IMR-90 (cell line): Measurements from ENCODE around the gene ANKMY1. TPM values are rescaled to one million over a fixed set of nuclear protein-coding genes. Genes with fewer than 3 reads are reported as not detected.

ENCODE experiments used
- ATAC-seq: fragments of 200-7000 bp; cut with Tn5 transposase; 2 replicates; pipeline ENCODE4 v1.9.1; 2020; ENCODE audit warnings: low read depth, mild to moderate bottlenecking, moderate library complexity
- BruUV-seq: library from RNA; stranded (reverse); fragments of 400-500 nt; replicated peaks from 2 replicates; lab custom pipeline; 2021; lab: Mats Ljungman, UMichigan
- CTCF ChIA-PET: fragments of 300-600 bp; formaldehyde crosslinking; extraction: SDS; loops from one replicate; lab custom pipeline; 2021; ENCODE audit warnings: antibody characterized with exemption; lab: Yijun Ruan, JAX
- POLR2A ChIA-PET: fragments of 300-600 bp; sonication (Branson Sonifier 250); formaldehyde crosslinking; loops from one replicate; lab custom pipeline; 2022; ENCODE audit warnings: antibody characterized with exemption; ENCODE audit not compliant: unreplicated experiment; lab: Charles Lee
- DNase-seq: peaks from one replicate; pipeline ENCODE4 v3.0.0; 2013
- H2AFZ ChIP-seq: replicated peaks from 2 replicates; pipeline ENCODE3; 2013; ENCODE audit warnings: low read length, mild to moderate bottlenecking; ENCODE audit not compliant: poor library complexity
- H2AK5ac ChIP-seq: 2 replicates; pipeline ENCODE4 v1.6.1; 2013; ENCODE audit warnings: low read depth, low read length, inconsistent platforms
- H2AK9ac ChIP-seq: replicated peaks from 2 replicates; pipeline ENCODE3; 2013; ENCODE audit warnings: mild to moderate bottlenecking, low read depth, low read length, moderate library complexity; ENCODE audit not compliant: poor library complexity
- H2BK120ac ChIP-seq: 2 replicates; pipeline ENCODE4 v1.6.1; 2013; ENCODE audit warnings: low read depth, low read length, inconsistent platforms
- H2BK15ac ChIP-seq: 3 replicates; pipeline ENCODE4 v1.6.1; 2013; ENCODE audit warnings: low read depth, low read length, inconsistent platforms
- H2BK20ac ChIP-seq: 2 replicates; pipeline ENCODE4 v1.6.1; 2013; ENCODE audit warnings: low read depth, mild to moderate bottlenecking, inconsistent platforms, low read length, moderate library complexity
- H2BK5ac ChIP-seq: 2 replicates; pipeline ENCODE4 v1.6.1; 2013; ENCODE audit warnings: mild to moderate bottlenecking, low read depth, low read length, inconsistent platforms; ENCODE audit not compliant: poor library complexity, severe bottlenecking
- H3K14ac ChIP-seq: replicated peaks from 2 replicates; pipeline ENCODE4 v1.6.1; 2013; ENCODE audit warnings: low read depth, low read length, inconsistent platforms
- H3K18ac ChIP-seq: 2 replicates; pipeline ENCODE4 v1.6.1; 2013; ENCODE audit warnings: low read depth, low read length, control low read depth
- H3K23ac ChIP-seq: 2 replicates; pipeline ENCODE4 v1.6.1; 2013; ENCODE audit warnings: low read depth, low read length, inconsistent platforms
- H3K27ac ChIP-seq: 2 replicates; pipeline ENCODE4 v1.5.1; 2013; ENCODE audit warnings: mild to moderate bottlenecking, control low read depth, low read length; ENCODE audit not compliant: insufficient read depth
- H3K27me3 ChIP-seq: 2 replicates; pipeline ENCODE4 v1.6.1; 2013; ENCODE audit warnings: low read length; ENCODE audit not compliant: control insufficient read depth, insufficient read depth
- H3K36me3 ChIP-seq: 2 replicates; pipeline ENCODE4 v1.6.1; 2013; ENCODE audit warnings: low read length, mixed read lengths; ENCODE audit not compliant: control insufficient read depth, insufficient read depth
- H3K4ac ChIP-seq: 2 replicates; pipeline ENCODE4 v1.6.1; 2013; ENCODE audit warnings: low read depth, low read length, inconsistent platforms
- H3K4me1 ChIP-seq: 2 replicates; pipeline ENCODE4 v1.6.1; 2013; ENCODE audit warnings: low read length, mixed read lengths; ENCODE audit not compliant: control insufficient read depth, insufficient read depth
- H3K4me2 ChIP-seq: 2 replicates; pipeline ENCODE4 v1.6.1; 2013; ENCODE audit warnings: low read depth, mild to moderate bottlenecking, control low read depth, low read length, moderate library complexity
- H3K4me3 ChIP-seq: 2 replicates; pipeline ENCODE4 v1.5.1; 2013; ENCODE audit warnings: low read depth, mild to moderate bottlenecking, control low read depth, low read length, moderate library complexity; ENCODE audit not compliant: insufficient read depth
- H3K56ac ChIP-seq: 2 replicates; pipeline ENCODE4 v1.6.1; 2013; ENCODE audit warnings: low read length, inconsistent platforms; ENCODE audit not compliant: insufficient read depth; ENCODE audit errors: extremely low read depth
- H3K79me1 ChIP-seq, 2 experiments: 2 replicates each; pipeline ENCODE4 v1.6.1; 2013; ENCODE audit warnings: low read length in 2 of 2, inconsistent platforms in 1 of 2, low read depth in 1 of 2
- H3K9ac ChIP-seq: 2 replicates; pipeline ENCODE4 v1.6.1; 2013; ENCODE audit warnings: low read depth, low read length, control low read depth
- H3K9me1 ChIP-seq: 2 replicates; pipeline ENCODE4 v1.6.1; 2013; ENCODE audit warnings: low read length, inconsistent platforms; ENCODE audit not compliant: insufficient read depth
- H3K9me3 ChIP-seq: 2 replicates; pipeline ENCODE4 v1.6.1; 2013; ENCODE audit warnings: low read length; ENCODE audit not compliant: control insufficient read depth, insufficient read depth
- H4K20me1 ChIP-seq: 2 replicates; pipeline ENCODE4 v1.6.1; 2013; ENCODE audit warnings: low read length, inconsistent platforms; ENCODE audit not compliant: insufficient read depth
- H4K5ac ChIP-seq: 2 replicates; pipeline ENCODE4 v1.6.1; 2013; ENCODE audit warnings: mild to moderate bottlenecking, low read depth, low read length, control low read depth
- H4K8ac ChIP-seq, 2 experiments: 2 replicates each; pipeline ENCODE4 v1.6.1; 2013; ENCODE audit warnings: low read depth in 2 of 2, low read length in 2 of 2, control low read depth in 1 of 2, inconsistent platforms in 1 of 2
- H4K91ac ChIP-seq: 2 replicates; pipeline ENCODE4 v1.6.1; 2013; ENCODE audit warnings: low read depth, low read length, inconsistent platforms; ENCODE audit not compliant: insufficient read depth
- BHLHE40 ChIP-seq: fragments of 150-350 bp; IDR thresholded peaks from 2 replicates; pipeline ENCODE4 v1.6.1; 2016; ENCODE audit warnings: mild to moderate bottlenecking, low read depth, low read length
- CEBPB ChIP-seq: IDR thresholded peaks from 2 replicates; pipeline ENCODE4 v1.6.1; 2012; ENCODE audit warnings: low read depth, low read length, improper control_type of control experiment
- CHD1 ChIP-seq: IDR thresholded peaks from 2 replicates; pipeline ENCODE4 v1.6.1; 2012; ENCODE audit warnings: low read depth, low read length, improper control_type of control experiment
- CTCF ChIP-seq: conservative IDR thresholded peaks from 2 replicates; pipeline ENCODE4 v1.5.1; 2012; ENCODE audit warnings: mild to moderate bottlenecking, low read depth, low read length, improper control_type of control experiment
- ELK1 ChIP-seq: fragments of 150-350 bp; IDR thresholded peaks from 2 replicates; pipeline ENCODE4 v1.6.1; 2016; ENCODE audit warnings: low read depth, mild to moderate bottlenecking, low read length, moderate library complexity, borderline replicate concordance
- FOS ChIP-seq: fragments of 150-350 bp; IDR thresholded peaks from 2 replicates; pipeline ENCODE4 v1.6.1; 2016; ENCODE audit warnings: low read depth, low read length
- MAFK ChIP-seq: IDR thresholded peaks from 2 replicates; pipeline ENCODE4 v1.6.1; 2012; ENCODE audit warnings: low read depth, low read length, improper control_type of control experiment
- MAZ ChIP-seq: IDR thresholded peaks from 2 replicates; pipeline ENCODE4 v1.6.1; 2012; ENCODE audit warnings: low read depth, mild to moderate bottlenecking, low read length, improper control_type of control experiment, moderate library complexity, borderline replicate concordance
- MXI1 ChIP-seq: IDR thresholded peaks from 2 replicates; pipeline ENCODE4 v1.6.1; 2012; ENCODE audit warnings: low read depth, mild to moderate bottlenecking, low read length, moderate library complexity, borderline replicate concordance
- NFE2L2 ChIP-seq: fragments of 150-350 bp; IDR thresholded peaks from 2 replicates; pipeline ENCODE4 v1.6.1; 2016; ENCODE audit warnings: low read depth, mild to moderate bottlenecking, low read length
- RAD21 ChIP-seq: IDR thresholded peaks from 2 replicates; pipeline ENCODE4 v1.6.1; 2012; ENCODE audit warnings: low read length, improper control_type of control experiment
- RCOR1 ChIP-seq: IDR thresholded peaks from 2 replicates; pipeline ENCODE4 v1.6.1; 2012; ENCODE audit warnings: mild to moderate bottlenecking, low read length, improper control_type of control experiment; ENCODE audit not compliant: insufficient replicate concordance
- RFX5 ChIP-seq: IDR thresholded peaks from 2 replicates; pipeline ENCODE4 v1.8.0; 2012; ENCODE audit warnings: low read depth, mild to moderate bottlenecking, low read length, moderate library complexity
- SMC3 ChIP-seq: fragments of 150-350 bp; IDR thresholded peaks from 2 replicates; pipeline ENCODE4 v1.6.1; 2016; ENCODE audit warnings: low read depth, mild to moderate bottlenecking, antibody characterized with exemption, low read length, moderate library complexity
- USF2 ChIP-seq: fragments of 150-350 bp; IDR thresholded peaks from 2 replicates; pipeline ENCODE4 v1.6.1; 2017; ENCODE audit warnings: mild to moderate bottlenecking, antibody characterized with exemption, low read length, low read depth
- WGBS, 2 experiments: methylation state at CpG; one replicate each; pipeline versions ENCODE4 v1.1.5 to v1.1.7; 2013; ENCODE audit warnings: missing lambda C conversion rate in 2 of 2; ENCODE audit not compliant: insufficient read length in 1 of 2; ENCODE audit errors: extremely low coverage in 2 of 2; 5-methylcytosine and 5-hydroxymethylcytosine counted together
- dilution Hi-C: fragments of 300-500 bp; cut with HindIII; formaldehyde crosslinking; loops from one replicate; pipeline ENCODE4 v1.14.3; 2018; ENCODE audit warnings: low sequenced_read_pairs; ENCODE audit not compliant: unreplicated experiment
- in situ Hi-C: fragments of 300-500 bp; cut with MboI; formaldehyde crosslinking; loops from 3 replicates; pipeline ENCODE4 v1.14.3; 2019; ENCODE audit warnings: low sequenced_read_pairs, inconsistent platforms, mixed read lengths
- intact Hi-C: fragments of 100-400 bp; cut with micrococcal nuclease; formaldehyde crosslinking; loops from 2 replicates; pipeline ENCODE4 v1.10.0; 2022
- polyA plus RNA-seq, 3 experiments: library from polyadenylated mRNA; depleted of rRNA; stranded (reverse); fragments of >200 nt; gene quantifications; 2 replicates each; pipeline ENCODE4 v1.2.3, GENCODE V29; 2012; ENCODE audit warnings: low replicate concordance in 1 of 3
- total RNA-seq: library from RNA; depleted of rRNA; stranded (reverse); fragments of >200 nt; gene quantifications from 2 replicates; pipeline ENCODE4 v1.2.3, GENCODE V29; 2012

Gene ANKMY1
- total and polyA plus RNA-seq, 2 of the 4 experiments (the other 2 are of a cell fraction), result 2.9 to 5.5 TPM

- in situ Hi-C loops (loop anchor here (10.0 kb wide), 1 partner anchor 338 kb away; no protein-coding TSS in a partner anchor), intact Hi-C loops (no loop called here), dilution Hi-C loops (no loop called here)
- H4K20me1 ChIP-seq, result no peaks in the 10 kb centered on the region
- no peak overlapping the region for H3K18ac ChIP-seq
- WGBS, 2 experiments, result 81% methylated on average over 3 of the region's 6 CpGs; no CpG with 5 or more reads in 1 of the 2 experiments
- no peaks in the 10 kb centered on the region for H3K9me1 ChIP-seq
- CTCF ChIA-PET, result interaction anchor here (0.5 to 0.9 kb wide), 2 partner anchors 333 to 1206 kb away, joined by 3 to 4 read pairs; no protein-coding TSS in a partner anchor
- H4K5ac ChIP-seq, result no peak overlapping the region
- H3K79me1 ChIP-seq, result no peaks in the 10 kb centered on the region
- H3K4ac ChIP-seq, result no peak overlapping the region
- no peak overlapping the region for H2BK120ac ChIP-seq
- no peak overlapping the region for H3K27ac ChIP-seq
- H2AK9ac ChIP-seq, result no peak overlapping the region
- DNase-seq (no peak), ATAC-seq (no peak)
- no peak overlapping the region for H3K9ac ChIP-seq
- H2AK5ac ChIP-seq, result no peak overlapping the region
- no peak overlapping the region for H4K91ac ChIP-seq
- no peaks in the 10 kb centered on the region for H3K9me3 ChIP-seq
- no peaks in the 10 kb centered on the region for H3K27me3 ChIP-seq
- no peak overlapping the region for H3K4me3 ChIP-seq
- no peak overlapping the region for H4K8ac ChIP-seq
- no peak overlapping the region for H2BK5ac ChIP-seq
- H3K14ac ChIP-seq, result no peak overlapping the region
- no TSS peak for BruUV-seq
- no peaks in the 10 kb centered on the region for H3K4me1 ChIP-seq
- H2AFZ ChIP-seq, result peak overlapping the region; percentile 32
- no peaks in the 10 kb centered on the region for H3K36me3 ChIP-seq
- no peak overlapping the region for H2BK15ac ChIP-seq
- H3K23ac ChIP-seq, result no peak overlapping the region
- POLR2A ChIA-PET, result no interaction called here
- no peak overlapping the region for H3K4me2 ChIP-seq
- no peak overlapping the region for H3K56ac ChIP-seq
- H2BK20ac ChIP-seq, result no peak overlapping the region
- TF ChIP-seq CEBPB (no peak), CTCF (no peak), USF2 (no peak), RCOR1 (no peak), CHD1 (no peak), SMC3 (no peak), MAFK (no peak), MAZ (no peak), BHLHE40 (no peak), RAD21 (no peak), MXI1 (no peak), RFX5 (no peak), NFE2L2 (no peak), ELK1 (no peak), FOS (no peak)
These were observed 50.6 kb downstream of the ANKMY1 start for GRCh38 chr2:240507060-240507777.
